GM12874 (cell line): ENCODE measurements around the gene GPR55.

ENCODE experiments used
- TF ChIP-seq, protein P1 (sequence below): IDR thresholded peaks from 2 replicates; pipeline ENCODE4 v1.5.1; 2011; ENCODE audit warnings: low read depth, mild to moderate bottlenecking, control low read depth, low read length, moderate library complexity; ENCODE audit not compliant: insufficient read depth

GPR55 gene

DNA sequence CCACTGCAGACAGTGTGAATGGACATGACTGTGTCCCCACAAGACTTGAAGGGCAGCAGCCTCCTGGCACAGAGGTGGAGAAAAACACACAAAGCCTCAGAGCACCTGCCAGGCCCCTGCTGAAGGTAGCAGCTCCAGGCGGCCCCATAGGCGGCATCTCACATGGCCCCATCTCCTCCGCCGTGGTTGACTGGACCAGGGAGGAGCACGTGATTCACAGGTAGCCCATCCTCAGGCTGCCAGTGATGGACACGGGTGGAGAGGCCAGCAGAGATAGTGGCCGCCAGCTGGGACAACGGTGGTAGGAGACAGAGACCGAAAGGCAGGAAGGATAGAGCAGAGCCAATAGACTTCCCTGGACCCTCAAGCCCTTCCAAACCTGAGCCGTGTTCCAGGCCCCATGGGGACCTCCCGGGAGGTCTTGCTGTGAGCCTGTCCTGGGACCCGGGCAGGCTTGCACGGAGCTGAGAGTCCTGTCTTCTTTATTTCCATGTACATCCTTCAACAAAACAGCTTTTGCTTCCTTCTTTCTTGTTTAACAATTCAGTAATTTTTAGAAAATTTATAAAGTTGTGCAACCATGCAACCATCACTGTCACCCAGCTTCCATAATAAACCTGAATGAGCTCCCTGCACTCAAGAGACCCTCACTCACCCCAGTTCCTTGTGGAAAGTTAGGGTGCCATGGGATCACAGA, 26.9 kb downstream of the GPR55 start:
- TF ChIP-seq, protein P1, sequence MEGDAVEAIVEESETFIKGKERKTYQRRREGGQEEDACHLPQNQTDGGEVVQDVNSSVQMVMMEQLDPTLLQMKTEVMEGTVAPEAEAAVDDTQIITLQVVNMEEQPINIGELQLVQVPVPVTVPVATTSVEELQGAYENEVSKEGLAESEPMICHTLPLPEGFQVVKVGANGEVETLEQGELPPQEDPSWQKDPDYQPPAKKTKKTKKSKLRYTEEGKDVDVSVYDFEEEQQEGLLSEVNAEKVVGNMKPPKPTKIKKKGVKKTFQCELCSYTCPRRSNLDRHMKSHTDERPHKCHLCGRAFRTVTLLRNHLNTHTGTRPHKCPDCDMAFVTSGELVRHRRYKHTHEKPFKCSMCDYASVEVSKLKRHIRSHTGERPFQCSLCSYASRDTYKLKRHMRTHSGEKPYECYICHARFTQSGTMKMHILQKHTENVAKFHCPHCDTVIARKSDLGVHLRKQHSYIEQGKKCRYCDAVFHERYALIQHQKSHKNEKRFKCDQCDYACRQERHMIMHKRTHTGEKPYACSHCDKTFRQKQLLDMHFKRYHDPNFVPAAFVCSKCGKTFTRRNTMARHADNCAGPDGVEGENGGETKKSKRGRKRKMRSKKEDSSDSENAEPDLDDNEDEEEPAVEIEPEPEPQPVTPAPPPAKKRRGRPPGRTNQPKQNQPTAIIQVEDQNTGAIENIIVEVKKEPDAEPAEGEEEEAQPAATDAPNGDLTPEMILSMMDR: no peak

DNA sequence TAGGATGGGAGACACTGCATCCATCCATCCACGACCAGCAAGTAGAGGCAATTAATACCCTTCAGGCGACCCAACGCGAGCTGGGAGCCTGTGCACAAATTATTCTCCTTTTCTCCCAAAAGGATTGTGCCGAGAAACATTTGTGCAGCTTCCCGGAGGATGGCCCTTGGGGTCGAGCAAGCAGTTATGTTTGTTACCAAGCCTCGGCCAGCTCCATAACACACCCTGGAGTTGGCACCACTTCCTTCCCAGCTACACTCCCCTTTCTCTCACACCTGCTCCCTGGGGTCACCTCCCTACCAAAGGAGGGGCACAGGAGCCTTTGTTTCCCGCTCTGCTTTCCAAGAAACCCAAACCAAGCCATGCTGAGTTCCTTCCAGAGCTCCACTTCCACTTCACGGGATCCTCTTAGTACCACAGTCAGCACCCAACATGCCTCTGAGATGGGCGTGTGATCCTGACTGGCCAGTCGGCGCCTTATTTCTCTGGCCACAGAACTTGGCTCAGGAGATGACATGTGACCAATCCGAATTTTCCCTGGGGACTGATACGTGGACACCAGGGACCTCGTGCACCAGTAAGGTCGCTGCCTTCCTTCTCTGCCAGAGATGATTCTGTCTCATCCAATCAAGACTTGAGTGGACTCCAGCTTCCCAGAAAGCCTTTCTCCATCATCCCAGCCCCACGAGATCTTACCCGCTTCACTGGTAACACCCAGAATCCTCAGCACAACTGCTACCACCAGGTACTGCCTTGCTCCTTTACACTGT, 28.5 kb downstream of the GPR55 start:
- TF ChIP-seq, protein P1: no peak

DNA sequence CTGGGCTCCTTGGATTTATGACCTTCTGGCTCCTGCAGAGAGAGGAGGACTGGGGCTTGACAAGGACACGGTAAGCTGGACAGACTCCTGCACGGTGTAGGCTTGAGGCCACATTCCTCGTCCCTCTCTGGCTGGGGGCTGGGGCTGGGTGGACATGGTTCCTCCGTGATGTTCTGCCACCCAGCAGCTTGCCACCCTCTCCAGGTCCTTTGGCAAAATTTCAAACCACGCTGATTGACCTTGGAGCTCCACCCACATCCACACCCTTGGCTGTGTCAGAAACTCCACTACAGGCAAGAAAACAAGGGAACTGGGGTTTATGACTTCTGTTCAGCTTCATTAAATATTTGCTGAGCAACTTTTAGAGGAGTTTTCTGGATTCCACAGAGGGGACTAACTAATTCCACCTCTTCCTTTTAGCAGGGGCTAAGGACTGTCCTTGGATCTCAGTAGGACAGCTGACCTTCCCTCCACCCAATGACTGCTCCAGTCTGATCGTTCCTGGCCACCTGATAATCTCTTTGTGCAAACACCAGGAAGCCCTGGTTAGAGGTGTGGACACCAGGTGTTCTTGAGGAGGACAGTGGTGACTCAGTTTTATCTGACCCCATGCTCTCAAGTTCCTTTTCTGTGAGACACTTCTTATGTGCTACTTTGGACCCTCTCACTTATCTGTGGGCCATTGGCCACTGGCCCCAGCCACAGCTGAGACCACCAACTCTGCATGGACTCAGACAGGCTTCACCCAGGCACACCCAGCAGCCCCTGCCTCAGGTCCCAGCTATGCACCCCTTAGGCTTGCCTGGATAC, 29.3 kb downstream of the GPR55 start:
- TF ChIP-seq, protein P1: no peak

DNA sequence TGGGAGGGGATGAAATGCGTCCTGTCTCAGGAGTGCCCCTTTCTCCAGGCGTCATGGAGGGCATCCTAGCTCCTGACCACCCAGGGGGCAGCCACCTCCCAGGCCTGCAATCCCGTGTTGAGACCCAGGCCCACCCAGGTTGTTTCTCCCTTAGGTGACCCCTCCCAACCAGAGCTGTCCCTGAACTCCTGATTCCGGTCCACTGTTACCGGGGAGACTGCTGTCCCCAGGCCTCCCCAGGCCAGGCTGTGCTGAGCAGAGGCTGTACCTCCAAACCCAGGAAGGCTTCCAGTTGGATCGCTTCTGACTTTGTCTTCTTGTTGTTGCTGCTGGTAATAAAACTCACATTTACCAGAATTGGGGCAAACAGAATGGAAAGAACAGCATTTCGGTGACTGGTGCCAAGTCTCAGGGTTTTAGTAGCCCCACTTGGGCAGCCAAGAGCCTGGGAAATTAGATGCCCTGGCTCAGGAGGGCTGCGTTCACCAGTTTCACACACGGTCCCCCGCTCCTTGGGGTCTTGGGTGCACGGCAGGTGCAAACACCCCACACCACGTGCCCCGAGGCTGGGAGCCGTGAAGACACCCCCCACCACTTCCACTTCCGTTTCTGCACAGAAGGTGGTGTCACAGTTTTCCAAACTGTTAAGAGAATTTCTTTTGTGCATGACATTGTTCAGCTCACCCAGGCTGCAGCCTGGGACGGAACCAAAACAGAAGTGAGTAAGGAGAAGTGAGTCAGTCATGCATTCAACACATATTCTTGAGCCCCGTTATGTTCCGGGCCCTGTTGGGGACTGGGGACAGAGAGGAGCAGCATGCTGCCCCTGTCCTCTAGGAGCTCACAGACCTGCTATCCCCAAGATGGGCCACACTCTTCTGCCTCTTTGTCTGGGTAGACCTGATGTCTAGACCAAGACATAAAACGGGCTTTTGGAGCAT, 30.9 kb downstream of the GPR55 start:
- TF ChIP-seq, protein P1: no peak

DNA sequence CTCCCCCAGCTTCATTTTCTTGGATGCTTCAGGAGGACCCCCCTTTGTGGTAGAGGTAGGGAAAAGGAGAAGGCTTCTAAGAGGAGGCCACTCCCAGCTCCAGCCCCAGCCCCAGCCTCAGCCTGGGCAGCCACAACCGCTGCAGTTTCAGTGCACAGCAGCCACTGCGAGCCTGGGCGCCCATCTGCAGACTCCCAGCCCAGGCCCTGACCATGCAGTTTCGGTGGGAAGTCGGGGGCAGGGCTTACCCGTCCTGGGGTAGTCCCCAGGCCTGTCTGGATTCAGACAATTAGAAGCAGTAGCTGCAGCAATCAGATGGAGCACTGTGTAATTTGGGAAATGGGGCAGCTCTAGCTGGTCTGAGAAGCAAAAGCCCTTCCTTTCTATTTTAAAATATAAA, 31.7 kb downstream of the GPR55 start:
- TF ChIP-seq, protein P1: no peak

DNA sequence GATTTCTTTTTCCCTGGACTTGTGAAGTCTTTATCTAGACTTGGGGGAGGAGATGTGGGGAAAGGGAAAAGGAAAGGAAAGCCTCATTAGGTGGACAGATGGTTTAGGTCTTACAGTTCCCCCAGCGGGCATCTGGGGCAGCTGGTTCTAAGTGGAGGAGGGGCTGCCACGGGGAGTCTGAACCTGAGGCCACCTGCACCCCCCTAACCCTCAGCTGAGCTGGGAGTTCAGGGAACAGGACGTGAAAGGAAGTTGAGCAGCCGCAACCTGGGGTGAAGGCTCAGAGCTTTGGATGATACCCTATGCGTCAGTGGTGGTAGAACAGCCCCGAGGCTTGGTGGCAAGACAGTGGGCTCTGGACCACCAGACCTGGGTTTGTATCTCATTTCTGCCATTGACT, 33.5 kb downstream of the GPR55 start:
- TF ChIP-seq, protein P1: no peak
